HepG2 (cell line): ENCODE data around the gene CPLX1. TPM values are rescaled to one million over a fixed set of nuclear protein-coding genes. Genes with fewer than 3 reads are reported as not detected.

Experiments
- GATA4 ChIP-seq: sonication (generic); IDR thresholded peaks from 2 replicates; pipeline ENCODE4 v1.6.1; 2016; ENCODE audit warnings: antibody characterized with exemption, low read depth, borderline replicate concordance
- KDM5A ChIP-seq: fragments of 200-600 bp; sonication (generic); IDR thresholded peaks from 2 replicates; pipeline ENCODE4 v1.7.0; 2018; ENCODE audit warnings: antibody characterized with exemption, mild to moderate bottlenecking, low read length, borderline replicate concordance
- ZMYM3 ChIP-seq: sonication (generic); formaldehyde crosslinking; IDR thresholded peaks from 2 replicates; pipeline ENCODE4 v1.5.1; 2020; ENCODE audit warnings: mild to moderate bottlenecking, missing genetic modification reagents
- ZNF879 ChIP-seq: sonication (generic); formaldehyde crosslinking; IDR thresholded peaks from 2 replicates; pipeline ENCODE4 v1.8.1; 2023; ENCODE audit warnings: missing genetic modification reagents
- polyA plus RNA-seq, 8 experiments: library from polyadenylated mRNA; depleted of rRNA in 3 of 8; stranded (reverse) in 7 of 8; unstranded in 1 of 8; fragments of >200 nt; fragmentation: Illumina TruSeq in 4 of 8; extraction: Trizol in 4 of 8; gene quantifications; 2 replicates each; pipeline versions ENCODE4 v1.2.1 to v1.2.3, GENCODE V29; 2011 to 2016; ENCODE audit warnings: low read depth in 4 of 8, missing spikeins in 1 of 8, mixed read lengths in 1 of 8; ENCODE audit not compliant: insufficient read depth in 1 of 8
- total RNA-seq, 5 experiments: library from RNA; depleted of rRNA; stranded (reverse); fragments of >200 nt; fragmentation: Illumina TruSeq; extraction: Trizol; gene quantifications; 2 replicates each; pipeline ENCODE4 v1.2.3, GENCODE V29; 2016; ENCODE audit warnings: low read depth in 1 of 5
- TF ChIP-seq, protein P1 (sequence below): sonication (generic); formaldehyde crosslinking; IDR thresholded peaks from 2 replicates; pipeline ENCODE4 v1.5.1; 2020; ENCODE audit warnings: mild to moderate bottlenecking, missing genetic modification reagents, moderate library complexity
- TF ChIP-seq, protein P2 (sequence below): IDR thresholded peaks from 2 replicates; pipeline ENCODE4 v1.6.1; 2016; ENCODE audit warnings: missing compliant biosample characterization, missing genetic modification reagents, borderline replicate concordance
- TF ChIP-seq, protein P3 (sequence below): IDR thresholded peaks from 2 replicates; pipeline ENCODE4 v1.6.1; 2016; ENCODE audit warnings: low read depth, missing genetic modification reagents, missing compliant biosample characterization
- TF ChIP-seq, protein P4 (sequence below): sonication (generic); formaldehyde crosslinking; IDR thresholded peaks from 2 replicates; pipeline ENCODE4 v1.9.0; 2022; ENCODE audit warnings: missing genetic modification reagents, mild to moderate bottlenecking, borderline replicate concordance

CPLX1 gene
- total and polyA plus RNA-seq, 2 of the 13 experiments (the other 11 are each of a cell fraction or from before 2014, with no cell fraction given): 0.18 TPM

DNA sequence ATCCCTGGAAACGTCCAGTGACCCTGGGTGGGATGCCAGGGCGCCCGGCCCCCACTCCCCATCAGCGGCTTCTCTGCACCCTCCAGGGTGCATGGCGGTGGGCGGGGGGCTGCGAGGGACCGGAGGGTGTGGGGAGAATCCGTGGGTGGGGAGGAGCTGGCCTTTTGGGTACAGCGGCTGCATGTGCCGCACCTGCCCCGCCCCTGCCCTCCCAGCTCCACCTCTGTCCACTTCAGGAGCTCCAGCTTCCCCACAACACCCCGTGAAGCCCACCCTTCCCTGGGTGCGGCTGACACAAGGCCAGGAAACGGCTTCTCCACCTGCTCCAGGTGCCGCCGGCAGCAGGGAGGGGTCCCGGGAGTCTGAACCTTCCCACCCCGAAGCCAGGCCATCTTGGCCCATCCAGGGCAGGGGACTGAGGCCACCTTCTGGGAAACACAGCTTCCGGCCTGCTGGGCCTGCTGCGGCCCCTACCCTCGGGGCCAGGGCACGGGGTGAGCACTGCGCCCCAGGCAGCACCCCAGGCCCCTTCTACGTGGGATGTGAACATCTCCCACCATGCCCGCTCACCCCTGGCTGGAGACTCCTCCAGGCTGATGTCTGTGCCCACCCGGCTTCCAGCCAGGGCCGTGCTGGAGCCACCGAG is 34.6 kb downstream of the CPLX1 start (continued):
- TF ChIP-seq, protein P1, sequence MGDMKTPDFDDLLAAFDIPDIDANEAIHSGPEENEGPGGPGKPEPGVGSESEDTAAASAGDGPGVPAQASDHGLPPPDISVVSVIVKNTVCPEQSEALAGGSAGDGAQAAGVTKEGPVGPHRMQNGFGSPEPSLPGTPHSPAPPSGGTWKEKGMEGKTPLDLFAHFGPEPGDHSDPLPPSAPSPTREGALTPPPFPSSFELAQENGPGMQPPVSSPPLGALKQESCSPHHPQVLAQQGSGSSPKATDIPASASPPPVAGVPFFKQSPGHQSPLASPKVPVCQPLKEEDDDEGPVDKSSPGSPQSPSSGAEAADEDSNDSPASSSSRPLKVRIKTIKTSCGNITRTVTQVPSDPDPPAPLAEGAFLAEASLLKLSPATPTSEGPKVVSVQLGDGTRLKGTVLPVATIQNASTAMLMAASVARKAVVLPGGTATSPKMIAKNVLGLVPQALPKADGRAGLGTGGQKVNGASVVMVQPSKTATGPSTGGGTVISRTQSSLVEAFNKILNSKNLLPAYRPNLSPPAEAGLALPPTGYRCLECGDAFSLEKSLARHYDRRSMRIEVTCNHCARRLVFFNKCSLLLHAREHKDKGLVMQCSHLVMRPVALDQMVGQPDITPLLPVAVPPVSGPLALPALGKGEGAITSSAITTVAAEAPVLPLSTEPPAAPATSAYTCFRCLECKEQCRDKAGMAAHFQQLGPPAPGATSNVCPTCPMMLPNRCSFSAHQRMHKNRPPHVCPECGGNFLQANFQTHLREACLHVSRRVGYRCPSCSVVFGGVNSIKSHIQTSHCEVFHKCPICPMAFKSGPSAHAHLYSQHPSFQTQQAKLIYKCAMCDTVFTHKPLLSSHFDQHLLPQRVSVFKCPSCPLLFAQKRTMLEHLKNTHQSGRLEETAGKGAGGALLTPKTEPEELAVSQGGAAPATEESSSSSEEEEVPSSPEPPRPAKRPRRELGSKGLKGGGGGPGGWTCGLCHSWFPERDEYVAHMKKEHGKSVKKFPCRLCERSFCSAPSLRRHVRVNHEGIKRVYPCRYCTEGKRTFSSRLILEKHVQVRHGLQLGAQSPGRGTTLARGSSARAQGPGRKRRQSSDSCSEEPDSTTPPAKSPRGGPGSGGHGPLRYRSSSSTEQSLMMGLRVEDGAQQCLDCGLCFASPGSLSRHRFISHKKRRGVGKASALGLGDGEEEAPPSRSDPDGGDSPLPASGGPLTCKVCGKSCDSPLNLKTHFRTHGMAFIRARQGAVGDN: peak; percentile 28; the same call in 1 of the 2 replicates
- TF ChIP-seq, protein P2, sequence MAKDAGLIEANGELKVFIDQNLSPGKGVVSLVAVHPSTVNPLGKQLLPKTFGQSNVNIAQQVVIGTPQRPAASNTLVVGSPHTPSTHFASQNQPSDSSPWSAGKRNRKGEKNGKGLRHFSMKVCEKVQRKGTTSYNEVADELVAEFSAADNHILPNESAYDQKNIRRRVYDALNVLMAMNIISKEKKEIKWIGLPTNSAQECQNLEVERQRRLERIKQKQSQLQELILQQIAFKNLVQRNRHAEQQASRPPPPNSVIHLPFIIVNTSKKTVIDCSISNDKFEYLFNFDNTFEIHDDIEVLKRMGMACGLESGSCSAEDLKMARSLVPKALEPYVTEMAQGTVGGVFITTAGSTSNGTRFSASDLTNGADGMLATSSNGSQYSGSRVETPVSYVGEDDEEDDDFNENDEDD (CRISPR knock-in tag): no peak
- TF ChIP-seq GATA4 (no peak), ZNF879 (no peak), ZMYM3 (CRISPR knock-in tag) (no peak), KDM5A (no peak)
- TF ChIP-seq, protein P3, sequence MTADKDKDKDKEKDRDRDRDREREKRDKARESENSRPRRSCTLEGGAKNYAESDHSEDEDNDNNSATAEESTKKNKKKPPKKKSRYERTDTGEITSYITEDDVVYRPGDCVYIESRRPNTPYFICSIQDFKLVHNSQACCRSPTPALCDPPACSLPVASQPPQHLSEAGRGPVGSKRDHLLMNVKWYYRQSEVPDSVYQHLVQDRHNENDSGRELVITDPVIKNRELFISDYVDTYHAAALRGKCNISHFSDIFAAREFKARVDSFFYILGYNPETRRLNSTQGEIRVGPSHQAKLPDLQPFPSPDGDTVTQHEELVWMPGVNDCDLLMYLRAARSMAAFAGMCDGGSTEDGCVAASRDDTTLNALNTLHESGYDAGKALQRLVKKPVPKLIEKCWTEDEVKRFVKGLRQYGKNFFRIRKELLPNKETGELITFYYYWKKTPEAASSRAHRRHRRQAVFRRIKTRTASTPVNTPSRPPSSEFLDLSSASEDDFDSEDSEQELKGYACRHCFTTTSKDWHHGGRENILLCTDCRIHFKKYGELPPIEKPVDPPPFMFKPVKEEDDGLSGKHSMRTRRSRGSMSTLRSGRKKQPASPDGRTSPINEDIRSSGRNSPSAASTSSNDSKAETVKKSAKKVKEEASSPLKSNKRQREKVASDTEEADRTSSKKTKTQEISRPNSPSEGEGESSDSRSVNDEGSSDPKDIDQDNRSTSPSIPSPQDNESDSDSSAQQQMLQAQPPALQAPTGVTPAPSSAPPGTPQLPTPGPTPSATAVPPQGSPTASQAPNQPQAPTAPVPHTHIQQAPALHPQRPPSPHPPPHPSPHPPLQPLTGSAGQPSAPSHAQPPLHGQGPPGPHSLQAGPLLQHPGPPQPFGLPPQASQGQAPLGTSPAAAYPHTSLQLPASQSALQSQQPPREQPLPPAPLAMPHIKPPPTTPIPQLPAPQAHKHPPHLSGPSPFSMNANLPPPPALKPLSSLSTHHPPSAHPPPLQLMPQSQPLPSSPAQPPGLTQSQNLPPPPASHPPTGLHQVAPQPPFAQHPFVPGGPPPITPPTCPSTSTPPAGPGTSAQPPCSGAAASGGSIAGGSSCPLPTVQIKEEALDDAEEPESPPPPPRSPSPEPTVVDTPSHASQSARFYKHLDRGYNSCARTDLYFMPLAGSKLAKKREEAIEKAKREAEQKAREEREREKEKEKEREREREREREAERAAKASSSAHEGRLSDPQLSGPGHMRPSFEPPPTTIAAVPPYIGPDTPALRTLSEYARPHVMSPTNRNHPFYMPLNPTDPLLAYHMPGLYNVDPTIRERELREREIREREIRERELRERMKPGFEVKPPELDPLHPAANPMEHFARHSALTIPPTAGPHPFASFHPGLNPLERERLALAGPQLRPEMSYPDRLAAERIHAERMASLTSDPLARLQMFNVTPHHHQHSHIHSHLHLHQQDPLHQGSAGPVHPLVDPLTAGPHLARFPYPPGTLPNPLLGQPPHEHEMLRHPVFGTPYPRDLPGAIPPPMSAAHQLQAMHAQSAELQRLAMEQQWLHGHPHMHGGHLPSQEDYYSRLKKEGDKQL (CRISPR knock-in tag): no peak
- TF ChIP-seq, protein P4, sequence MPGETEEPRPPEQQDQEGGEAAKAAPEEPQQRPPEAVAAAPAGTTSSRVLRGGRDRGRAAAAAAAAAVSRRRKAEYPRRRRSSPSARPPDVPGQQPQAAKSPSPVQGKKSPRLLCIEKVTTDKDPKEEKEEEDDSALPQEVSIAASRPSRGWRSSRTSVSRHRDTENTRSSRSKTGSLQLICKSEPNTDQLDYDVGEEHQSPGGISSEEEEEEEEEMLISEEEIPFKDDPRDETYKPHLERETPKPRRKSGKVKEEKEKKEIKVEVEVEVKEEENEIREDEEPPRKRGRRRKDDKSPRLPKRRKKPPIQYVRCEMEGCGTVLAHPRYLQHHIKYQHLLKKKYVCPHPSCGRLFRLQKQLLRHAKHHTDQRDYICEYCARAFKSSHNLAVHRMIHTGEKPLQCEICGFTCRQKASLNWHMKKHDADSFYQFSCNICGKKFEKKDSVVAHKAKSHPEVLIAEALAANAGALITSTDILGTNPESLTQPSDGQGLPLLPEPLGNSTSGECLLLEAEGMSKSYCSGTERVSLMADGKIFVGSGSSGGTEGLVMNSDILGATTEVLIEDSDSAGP (CRISPR knock-in tag): no peak
